Activated CD8-positive, alpha-beta memory T cell treated with anti-CD3 and anti-CD28 coated beads for 4 hours (primary cell): Measurements from ENCODE around the gene USPL1.
"Not testable (repeated sequence)": the region's sequence is repeated elsewhere in the genome, so short reads cannot be mapped to it uniquely, and the experiment has no call there.

Experiments
- DNase-seq, 2 donors: peaks; one replicate each; pipeline ENCODE4 v3.0.0-alpha.2; 2020; ENCODE audit warnings: low read depth in 2 of 2

Gene USPL1

GRCh38 chr13:30617315-30618185, at the start of gene USPL1:
TSS of gene USPL1 (plus strand) at chr13:30617920. CDS start at chr13:30621141, 3,221 bp downstream.
- DNase-seq = peak; percentile 98

DNA sequence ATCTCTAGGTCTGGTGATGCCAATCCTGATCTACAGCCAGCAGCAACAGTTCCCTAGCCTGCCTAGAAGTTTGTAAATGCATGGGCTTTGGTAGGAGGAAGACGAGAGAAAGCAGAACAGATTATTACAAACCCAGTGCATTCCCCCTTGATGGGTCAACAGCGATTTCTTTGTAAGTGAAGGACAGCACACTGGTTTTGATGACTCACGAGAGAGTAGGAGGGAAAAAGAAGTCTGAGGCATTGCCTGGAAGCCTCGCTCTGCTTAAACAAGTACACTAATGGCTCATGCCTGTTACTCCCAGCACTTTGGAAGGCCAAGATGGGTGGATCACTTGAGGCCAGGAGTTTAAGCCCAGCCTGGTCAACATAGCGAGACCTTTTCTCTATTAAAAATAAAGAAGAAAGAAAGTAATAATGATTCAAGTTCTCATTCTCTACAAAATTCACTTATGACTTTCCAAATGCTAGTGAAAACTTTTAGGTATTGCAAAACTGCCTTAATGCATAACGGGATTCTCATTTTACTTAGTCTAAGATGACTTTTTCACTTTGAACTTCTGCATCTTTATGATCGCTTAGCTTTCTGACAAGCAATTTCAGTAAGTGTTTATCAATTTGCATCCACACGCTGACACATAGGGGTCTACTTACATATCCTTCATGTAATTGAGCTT, 47.7 kb upstream of the USPL1 start:
- no peak for DNase-seq

DNA sequence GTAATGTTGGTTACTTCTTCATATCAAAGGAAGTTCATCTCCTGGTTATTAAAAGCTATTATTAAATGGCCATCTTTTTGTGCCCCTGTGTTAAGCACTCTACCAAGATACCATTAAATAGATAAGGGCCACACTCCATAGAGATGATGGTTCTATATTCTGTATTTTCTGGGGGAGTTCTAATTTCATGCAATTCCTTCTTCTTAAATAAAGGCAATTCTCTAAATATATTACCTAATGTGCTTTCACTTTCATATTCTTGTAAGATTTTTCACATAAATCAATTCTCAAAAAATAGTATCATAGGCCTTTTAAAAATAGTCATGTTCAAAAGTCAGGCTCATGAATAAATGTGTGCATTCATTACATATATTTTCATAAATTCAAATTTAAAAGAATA, 47.0 kb upstream of the USPL1 start:
- no peak for DNase-seq

DNA sequence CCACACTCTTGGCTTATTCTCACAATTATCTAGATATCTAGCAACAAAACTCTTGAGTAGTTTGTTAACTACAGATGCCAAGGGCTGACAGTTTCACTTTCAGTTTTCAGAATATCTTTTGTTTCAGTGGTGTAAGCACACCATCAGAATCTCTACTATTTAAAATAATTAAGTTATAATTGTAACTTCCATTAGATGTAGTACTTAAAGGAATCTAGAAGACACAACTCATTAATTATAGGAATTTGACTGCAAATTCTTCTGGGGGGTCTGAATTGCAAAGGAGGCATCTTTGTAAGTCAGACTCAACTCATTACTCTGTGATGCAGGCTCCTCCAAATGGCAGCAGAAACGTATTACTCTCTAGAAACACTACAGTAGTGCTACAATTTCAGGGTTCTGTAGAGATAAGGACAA, 44.9 kb upstream of the USPL1 start:
- no peak for DNase-seq

DNA sequence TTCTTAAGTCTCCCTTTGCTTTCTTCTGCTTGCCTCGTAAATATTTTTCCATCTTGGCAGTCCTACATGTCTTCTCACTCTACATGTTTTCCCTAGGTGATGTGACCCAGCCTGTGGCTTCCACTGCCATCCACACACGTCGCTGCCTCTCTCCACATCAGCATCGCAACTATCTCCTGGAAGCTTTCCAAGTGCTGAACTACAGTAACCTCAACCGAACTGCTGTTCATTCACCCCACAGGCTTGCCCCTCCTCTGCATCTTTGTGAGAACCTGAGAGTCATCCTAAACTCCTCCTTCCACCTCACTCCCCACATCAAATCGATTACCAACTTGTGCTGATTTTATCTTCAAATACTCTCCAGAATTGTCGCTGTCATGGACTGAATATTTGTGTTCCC, 41.2 kb upstream of the USPL1 start:
- peak in 1 of 2 donors; percentile 38 for DNase-seq

DNA sequence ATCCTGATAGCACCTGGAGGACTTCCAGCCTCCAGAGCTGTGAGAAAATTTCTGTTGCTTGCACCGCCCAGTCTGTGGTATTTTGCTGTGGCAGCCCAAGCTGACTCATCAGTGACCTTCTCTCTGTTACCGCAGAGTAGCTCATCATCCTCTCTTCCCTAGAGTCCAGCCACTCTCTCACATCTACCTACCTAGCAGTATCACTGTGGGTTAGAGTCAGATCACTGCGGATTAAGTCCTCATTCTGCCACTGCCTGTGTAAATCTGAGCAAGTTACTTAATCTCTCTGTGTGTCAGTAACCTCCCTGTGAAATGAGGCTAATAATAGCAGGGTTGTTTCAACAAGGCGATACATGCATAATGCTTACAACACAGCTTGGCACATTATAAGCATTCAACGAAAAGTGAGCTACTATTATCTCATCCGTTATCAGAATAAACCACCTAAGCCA, 40.3 kb upstream of the USPL1 start:
- peak; percentile 13 to 22 for DNase-seq

DNA sequence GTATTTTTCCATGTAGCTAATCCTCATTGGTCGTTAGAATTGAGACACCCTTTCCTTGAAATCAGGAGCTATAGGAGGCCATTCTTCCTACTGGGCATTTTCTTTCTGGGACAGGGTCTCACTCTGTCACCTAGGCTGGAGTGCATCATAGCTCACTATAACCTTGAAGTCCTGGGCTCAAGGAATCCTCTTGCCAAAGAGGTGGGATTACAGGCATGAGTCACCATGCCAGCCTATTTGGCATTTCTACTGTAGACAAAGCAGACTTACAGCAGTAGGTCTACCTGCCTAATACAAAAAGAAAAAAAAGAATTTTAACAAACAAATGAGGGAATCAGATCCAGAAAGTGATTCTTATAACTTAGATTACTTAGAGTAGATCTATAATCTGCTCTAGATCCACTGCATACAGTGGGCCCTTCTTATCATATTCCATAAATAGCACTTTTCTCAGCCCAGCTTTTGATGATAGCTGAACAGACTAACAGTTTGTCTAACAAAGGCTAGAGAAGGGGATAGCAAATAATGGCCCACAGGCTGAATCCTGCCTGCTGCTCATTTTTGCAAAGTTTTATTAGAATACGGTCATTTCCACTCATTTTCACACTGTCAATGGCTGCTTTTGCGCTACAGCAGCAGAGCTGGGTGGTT, 36.7 kb upstream of the USPL1 start:
- no peak for DNase-seq

DNA sequence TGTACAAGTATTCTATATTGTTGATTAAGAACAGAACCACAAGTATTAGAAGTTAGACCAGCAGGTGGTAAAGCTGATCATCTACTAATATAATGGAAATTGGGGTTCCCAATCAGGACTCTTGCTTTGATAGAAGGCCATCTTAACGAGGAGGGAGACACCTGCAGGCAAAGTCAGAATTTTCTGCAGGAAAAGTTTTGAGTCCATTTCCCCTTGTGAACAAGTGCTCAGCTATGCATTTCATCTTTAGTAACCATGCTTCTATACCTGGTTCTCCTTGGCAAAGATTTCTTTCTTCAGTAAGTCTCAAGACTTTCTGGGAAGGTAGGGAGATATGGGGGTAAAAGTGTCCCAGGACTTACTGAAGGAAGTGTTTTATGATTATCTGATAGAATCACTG, 36.1 kb upstream of the USPL1 start:
- no peak for DNase-seq

GRCh38 chr13:30584051-30584731, 33.5 kb upstream of the USPL1 start:
- no peak for DNase-seq

DNA sequence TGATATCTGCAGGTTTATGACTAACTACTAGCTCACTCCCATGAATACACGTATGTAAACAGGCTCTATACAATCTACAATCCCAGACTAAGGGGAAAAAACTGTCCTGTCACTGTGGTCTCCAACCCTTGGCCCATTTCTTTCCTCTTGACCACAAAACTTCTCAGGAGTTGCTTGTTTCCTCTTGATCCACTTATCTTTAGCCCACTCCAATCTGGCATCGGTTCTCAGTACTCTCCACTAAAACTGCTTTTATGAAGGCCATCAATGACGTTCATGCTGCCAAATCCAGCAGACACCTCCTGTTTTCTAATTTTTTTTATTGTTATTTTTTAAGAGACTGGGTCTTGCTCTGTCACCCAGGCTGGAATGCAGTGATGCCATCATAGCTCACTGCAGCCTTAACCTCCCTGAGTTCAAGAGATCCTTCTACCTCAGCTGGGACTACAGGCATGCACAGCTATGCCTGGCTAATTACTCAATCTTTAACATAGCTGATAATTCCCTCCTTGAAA, 31.9 kb upstream of the USPL1 start:
- DNase-seq = no peak

DNA sequence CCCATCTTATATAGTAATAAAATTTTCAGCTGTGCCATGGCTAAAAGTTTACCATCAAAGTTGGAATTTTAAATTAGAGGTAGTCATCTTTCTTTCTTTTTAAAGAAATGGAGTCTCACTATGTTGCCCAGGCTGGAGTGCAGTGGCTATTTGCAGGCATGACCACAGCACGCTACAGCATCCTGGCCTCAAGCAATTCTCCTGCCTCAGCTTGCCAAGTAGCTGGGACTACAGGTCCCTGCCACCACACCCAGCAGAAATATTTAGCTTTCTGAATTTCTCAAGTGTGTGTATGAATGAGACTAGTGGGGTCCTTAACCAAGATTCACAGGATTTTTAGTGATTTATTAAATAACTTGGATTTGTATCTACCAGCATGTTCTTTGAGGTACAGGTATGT, 30.5 kb upstream of the USPL1 start:
- DNase-seq = no peak

GRCh38 chr13:30587739-30588138, 30.0 kb upstream of the USPL1 start:
- no peak for DNase-seq

DNA sequence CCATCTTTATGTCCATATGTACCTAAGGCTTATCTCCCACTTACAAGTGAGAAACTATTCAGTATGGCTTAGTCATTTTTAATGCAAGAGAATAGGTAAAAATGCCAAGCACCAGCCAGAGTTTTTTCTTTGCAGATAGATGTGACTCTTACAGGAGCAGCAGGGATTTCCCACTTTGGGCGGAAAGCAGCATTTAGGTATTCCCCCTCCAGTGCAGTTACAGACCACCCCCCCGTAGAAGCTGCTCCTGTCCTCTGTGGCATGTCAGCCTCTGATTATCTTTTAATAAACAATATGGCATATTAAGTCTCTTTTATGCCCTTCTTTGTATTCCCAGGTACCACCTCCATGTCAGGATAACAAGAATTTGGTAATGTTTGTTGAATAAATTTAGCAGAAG, 24.7 kb upstream of the USPL1 start:
- no peak for DNase-seq

DNA sequence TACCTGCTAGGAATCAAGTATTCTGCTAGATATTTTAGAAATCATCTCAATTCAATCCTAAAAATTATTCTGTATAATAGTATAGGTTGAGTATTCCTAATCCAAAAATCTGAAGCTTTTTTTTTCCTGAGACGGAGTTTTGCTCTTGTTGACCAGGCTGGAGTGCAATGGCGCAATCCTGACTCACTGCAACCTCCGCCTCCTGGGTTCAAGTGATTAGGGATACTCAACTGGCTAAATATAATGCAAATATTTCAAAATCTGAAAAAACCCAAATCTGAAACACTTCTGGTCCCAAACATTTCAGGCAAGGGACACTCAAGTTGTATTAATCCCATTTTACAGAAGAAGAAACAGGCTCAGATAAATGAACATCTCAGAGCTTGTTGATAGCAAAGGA, 17.2 kb upstream of the USPL1 start:
- DNase-seq = no peak

DNA sequence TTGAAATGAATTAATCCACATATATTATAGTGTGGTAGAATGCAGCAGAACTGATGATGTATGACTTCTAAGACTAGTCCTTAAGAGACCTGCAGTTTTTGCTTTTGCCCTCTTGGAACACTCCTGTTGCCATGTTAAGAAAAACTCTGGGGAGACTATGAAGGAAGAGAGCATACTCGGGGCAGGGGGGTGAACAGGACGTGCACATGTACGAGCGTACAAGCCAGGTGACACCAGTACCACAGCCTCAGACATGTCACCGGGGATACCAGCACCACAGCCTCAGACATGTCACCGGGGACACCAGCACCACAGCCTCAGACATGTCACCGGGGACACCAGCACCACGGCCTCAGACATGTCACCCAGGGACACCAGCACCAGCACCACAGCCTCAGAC, 15.9 kb upstream of the USPL1 start:
- DNase-seq = no peak

GRCh38 chr13:30605052-30605451, 12.7 kb upstream of the USPL1 start:
- no peak for DNase-seq

DNA sequence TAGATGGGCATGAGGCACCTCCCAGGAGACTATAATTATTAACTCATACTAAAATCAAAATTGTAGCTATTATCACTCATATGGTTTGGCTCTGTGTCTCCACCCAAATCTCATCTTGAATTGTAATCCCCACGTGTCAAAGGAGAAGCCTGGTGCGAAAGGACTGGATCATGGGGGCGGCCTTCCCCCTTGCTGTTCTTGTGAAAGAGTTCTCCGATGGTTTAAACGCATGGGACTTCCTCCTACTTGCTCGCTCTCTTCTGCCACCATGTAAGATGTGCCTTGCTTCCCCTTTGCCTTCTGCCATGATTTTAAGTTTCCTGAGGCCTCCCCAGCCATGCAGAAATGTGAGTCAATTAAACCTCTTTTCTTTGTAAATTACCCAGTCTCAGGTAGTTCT, 10.5 kb upstream of the USPL1 start:
- not testable (repeated sequence) for DNase-seq

DNA sequence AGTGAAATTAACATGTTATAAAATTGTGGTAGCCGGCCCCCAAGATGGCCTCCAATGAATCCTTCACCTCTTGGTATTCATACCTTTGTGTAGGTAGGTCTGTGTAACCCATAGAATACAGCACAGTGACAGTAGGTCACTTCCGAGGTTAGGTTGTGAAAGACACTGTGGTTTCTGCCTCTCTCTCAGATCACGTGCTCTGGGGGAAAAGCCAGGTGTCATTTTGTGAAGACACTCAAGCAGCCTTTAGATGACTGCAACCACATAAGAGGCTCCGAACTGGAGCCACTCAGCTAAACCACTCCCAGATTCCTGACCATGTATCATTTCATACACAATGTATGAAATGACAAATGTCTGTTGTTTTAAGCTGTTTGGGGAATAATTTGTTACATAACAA, 9.8 kb upstream of the USPL1 start:
- DNase-seq = peak; percentile 35 to 48

GRCh38 chr13:30608364-30608763, 9.4 kb upstream of the USPL1 start:
- DNase-seq = no peak

DNA sequence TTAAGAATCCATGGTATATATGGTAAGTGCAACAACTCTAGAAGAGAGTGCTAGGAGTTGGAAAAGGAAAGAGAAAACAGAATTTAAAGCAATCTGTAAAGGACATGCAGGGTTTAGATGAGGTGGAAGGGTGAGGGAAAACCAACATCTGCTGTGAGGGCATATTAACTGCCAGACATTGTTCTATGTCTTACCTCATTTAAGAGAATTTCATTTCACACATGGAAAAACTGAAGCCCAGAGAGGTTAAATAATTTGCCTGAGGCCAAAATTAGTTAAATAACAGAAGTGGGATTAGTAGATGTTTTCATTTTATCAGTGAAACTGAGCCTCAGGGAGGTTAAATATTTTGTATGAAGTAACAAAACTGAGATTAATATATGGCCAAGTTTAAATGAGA, 7.4 kb upstream of the USPL1 start:
- DNase-seq = no peak

GRCh38 chr13:30615481-30615865, 2.2 kb upstream of the USPL1 start:
- no peak for DNase-seq
